IMR-90 (cell line): ENCODE measurements around the gene HOXA10. TPM values are rescaled to one million over a fixed set of nuclear protein-coding genes. Genes with fewer than 3 reads are reported as not detected.

Experiments used
- BHLHE40 ChIP-seq: fragments of 150-350 bp; IDR thresholded peaks from 2 replicates; pipeline ENCODE4 v1.6.1; 2016; ENCODE audit warnings: mild to moderate bottlenecking, low read depth, low read length
- CHD1 ChIP-seq: IDR thresholded peaks from 2 replicates; pipeline ENCODE4 v1.6.1; 2012; ENCODE audit warnings: low read depth, low read length, improper control_type of control experiment
- MAFK ChIP-seq: IDR thresholded peaks from 2 replicates; pipeline ENCODE4 v1.6.1; 2012; ENCODE audit warnings: low read depth, low read length, improper control_type of control experiment
- MAZ ChIP-seq: IDR thresholded peaks from 2 replicates; pipeline ENCODE4 v1.6.1; 2012; ENCODE audit warnings: low read depth, mild to moderate bottlenecking, low read length, improper control_type of control experiment, moderate library complexity, borderline replicate concordance
- RAD21 ChIP-seq: IDR thresholded peaks from 2 replicates; pipeline ENCODE4 v1.6.1; 2012; ENCODE audit warnings: low read length, improper control_type of control experiment
- polyA plus RNA-seq, 3 experiments: library from polyadenylated mRNA; depleted of rRNA; stranded (reverse); fragments of >200 nt; gene quantifications; 2 replicates each; pipeline ENCODE4 v1.2.3, GENCODE V29; 2012; ENCODE audit warnings: low replicate concordance in 1 of 3
- total RNA-seq: library from RNA; depleted of rRNA; stranded (reverse); fragments of >200 nt; gene quantifications from 2 replicates; pipeline ENCODE4 v1.2.3, GENCODE V29; 2012
- TF ChIP-seq, protein P1 (sequence below): fragments of 150-350 bp; IDR thresholded peaks from 2 replicates; pipeline ENCODE4 v1.6.1; 2017; ENCODE audit warnings: mild to moderate bottlenecking, antibody characterized with exemption, low read length, low read depth

The HOXA10 gene
- total and polyA plus RNA-seq, 2 of the 4 experiments (the other 2 are of a cell fraction) = 0.10 to 0.18 TPM

DNA sequence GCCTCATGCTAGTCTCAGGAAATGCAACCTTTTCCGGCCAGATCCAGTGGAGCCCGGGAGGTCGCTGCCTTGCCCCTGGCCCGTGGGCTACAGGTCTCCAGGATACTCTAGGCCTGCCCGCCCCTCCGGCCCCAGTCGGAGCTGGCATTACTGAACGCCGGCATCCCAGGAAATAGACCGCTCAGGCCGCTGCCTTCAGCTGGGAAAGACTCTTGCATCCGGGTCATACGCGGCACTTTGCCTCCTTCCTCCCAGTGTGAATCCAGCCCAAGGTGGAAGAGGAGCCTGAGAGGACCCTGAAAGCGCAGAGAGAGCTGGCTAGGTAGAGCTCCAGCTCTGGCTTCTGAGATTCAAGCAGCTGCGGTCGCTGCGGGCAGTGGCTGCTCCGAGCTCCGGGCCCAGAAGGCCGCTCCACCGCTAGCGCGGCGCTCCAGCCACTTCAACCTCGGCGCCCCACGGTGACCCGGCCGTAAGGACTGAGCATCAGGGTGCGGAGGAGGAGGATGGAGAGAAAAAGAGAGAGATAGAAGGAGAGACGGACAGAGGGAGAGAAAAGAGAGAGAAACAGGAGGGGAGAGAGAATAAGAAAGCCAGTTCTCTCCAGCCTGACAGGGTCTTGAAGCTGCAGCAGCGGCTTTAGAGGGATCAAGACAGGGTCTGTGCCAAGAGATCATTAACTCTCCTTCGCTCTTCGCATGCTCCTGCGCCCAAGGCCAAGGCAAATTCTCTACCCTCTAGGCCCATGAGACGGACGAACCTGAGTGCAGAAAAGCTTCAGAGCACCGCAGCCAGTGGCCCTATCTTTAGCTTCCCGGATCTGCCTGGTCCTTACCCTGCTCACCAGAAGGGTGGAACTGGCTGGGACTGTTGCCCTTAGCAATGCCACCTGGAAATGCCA is 1.8 kb upstream of the HOXA10 start (continued):
- no peak for TF ChIP-seq CHD1
- TF ChIP-seq MAZ = no peak
- no peak for TF ChIP-seq BHLHE40
- no peak for TF ChIP-seq RAD21
- TF ChIP-seq, protein P1, sequence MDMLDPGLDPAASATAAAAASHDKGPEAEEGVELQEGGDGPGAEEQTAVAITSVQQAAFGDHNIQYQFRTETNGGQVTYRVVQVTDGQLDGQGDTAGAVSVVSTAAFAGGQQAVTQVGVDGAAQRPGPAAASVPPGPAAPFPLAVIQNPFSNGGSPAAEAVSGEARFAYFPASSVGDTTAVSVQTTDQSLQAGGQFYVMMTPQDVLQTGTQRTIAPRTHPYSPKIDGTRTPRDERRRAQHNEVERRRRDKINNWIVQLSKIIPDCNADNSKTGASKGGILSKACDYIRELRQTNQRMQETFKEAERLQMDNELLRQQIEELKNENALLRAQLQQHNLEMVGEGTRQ = no peak
- TF ChIP-seq MAFK = no peak
